ENCODE measurements around the gene DUOXA2. TPM values are rescaled to one million over a fixed set of nuclear protein-coding genes. Genes with fewer than 3 reads are reported as not detected.

DUOXA2 gene
- total RNA-seq, 4 donors from 2014 or later, result 0.49 to 0.62 TPM; not detected in 2

- peaks cover 66% of the 10 kb centered on the region for H3K27me3 ChIP-seq
- no peak overlapping the region for H3K4me3 ChIP-seq
- H3K4me1 ChIP-seq, result peaks cover 0 to 7% (median 0%) of the 10 kb centered on the region in 3 donors
- no peak for TF ChIP-seq POLR2AphosphoS5 (IDR thresholded peaks at IDR 0.05)
- TF ChIP-seq CTCF (IDR thresholded peaks at IDR 0.05), result no peak
- no peak for TF ChIP-seq POLR2A (IDR thresholded peaks at IDR 0.05)
- TF ChIP-seq EP300 (IDR thresholded peaks at IDR 0.05), result no peak
- H3K9me3 ChIP-seq, result no peaks in the 10 kb centered on the region
- H3K27ac ChIP-seq, result no peak overlapping the region
- H3K36me3 ChIP-seq, result no peaks in the 10 kb centered on the region
- 88 to 100% methylated on average over 3 of the region's 6 CpGs for WGBS, 2 donors (ENCODE audit: low coverage in 1 of 2)
- no peak for ATAC-seq
These were observed 25.6 kb downstream of the DUOXA2 start for GRCh38 chr15:45139770-45140169.

GRCh38 chr15:45140557-45141250, 26.6 kb downstream of the DUOXA2 start:
- TF ChIP-seq POLR2AphosphoS5 (IDR thresholded peaks at IDR 0.05) (no peak), POLR2A (IDR thresholded peaks at IDR 0.05) (no peak), CTCF (IDR thresholded peaks at IDR 0.05) (no peak), EP300 (IDR thresholded peaks at IDR 0.05) (no peak)
- WGBS, 2 donors (ENCODE audit: low coverage in 1 of 2), result 83 to 86% methylated on average over 2 to 5 of the region's 10 CpGs

GRCh38 chr15:45141386-45141785, 27.3 kb downstream of the DUOXA2 start:
- Histone ChIP-seq H3K9me3 (no peaks in the 10 kb centered on the region), H3K4me1 (no peaks in the 10 kb centered on the region), H3K27ac (no peak overlapping the region), H3K36me3 (no peaks in the 10 kb centered on the region), H3K4me3 (no peak overlapping the region), H3K27me3 (peaks cover 54% of the 10 kb centered on the region)
- WGBS, 2 donors (ENCODE audit: low coverage in 1 of 2), result 72% methylated on average over 2 of the region's 5 CpGs; no CpG with 5 or more reads in 1 of the 2 donors
- TF ChIP-seq POLR2A (IDR thresholded peaks at IDR 0.05), result no peak
- no peak for TF ChIP-seq POLR2AphosphoS5 (IDR thresholded peaks at IDR 0.05)
- no peak for TF ChIP-seq EP300 (IDR thresholded peaks at IDR 0.05)
- TF ChIP-seq CTCF (IDR thresholded peaks at IDR 0.05), result no peak
- ATAC-seq, result no peak

More at GRCh38 chr15:45140557-45141250, 26.6 kb downstream of the DUOXA2 start:
- no peaks in the 10 kb centered on the region for H3K36me3 ChIP-seq
- no peak overlapping the region for H3K4me3 ChIP-seq
- H3K4me1 ChIP-seq, result no peaks in the 10 kb centered on the region
- H3K9me3 ChIP-seq, result no peaks in the 10 kb centered on the region
- no peak for ATAC-seq
- peaks cover 60% of the 10 kb centered on the region for H3K27me3 ChIP-seq
- no peak overlapping the region for H3K27ac ChIP-seq

GRCh38 chr15:45143056-45143455, 28.9 kb downstream of the DUOXA2 start:
- no peaks in the 10 kb centered on the region for H3K4me1 ChIP-seq
- no CpG with 5 or more reads among the region's 7 CpGs for WGBS, 2 donors (ENCODE audit: low coverage in 1 of 2)
- no peak overlapping the region for H3K27ac ChIP-seq
- H3K27me3 ChIP-seq, result peaks cover 39% of the 10 kb centered on the region
- no peak overlapping the region for H3K4me3 ChIP-seq
- H3K36me3 ChIP-seq, result no peaks in the 10 kb centered on the region
- no peak for TF ChIP-seq POLR2A (IDR thresholded peaks at IDR 0.05)
- no peak for TF ChIP-seq POLR2AphosphoS5 (IDR thresholded peaks at IDR 0.05)
- TF ChIP-seq EP300 (IDR thresholded peaks at IDR 0.05), result no peak
- TF ChIP-seq CTCF (IDR thresholded peaks at IDR 0.05), result no peak
- no peaks in the 10 kb centered on the region for H3K9me3 ChIP-seq
- ATAC-seq, result no peak

GRCh38 chr15:45143946-45144345, 29.8 kb downstream of the DUOXA2 start:
- no peak for TF ChIP-seq POLR2AphosphoS5 (IDR thresholded peaks at IDR 0.05)
- no peak for TF ChIP-seq EP300 (IDR thresholded peaks at IDR 0.05)
- TF ChIP-seq CTCF (IDR thresholded peaks at IDR 0.05), result no peak
- no peak for TF ChIP-seq POLR2A (IDR thresholded peaks at IDR 0.05)
- H3K9me3 ChIP-seq, result no peaks in the 10 kb centered on the region
- WGBS, 2 donors (ENCODE audit: low coverage in 1 of 2), result 83% methylated on average over 6 of the region's 11 CpGs; no CpG with 5 or more reads in 1 of the 2 donors
- H3K4me3 ChIP-seq, result no peak overlapping the region
- peaks cover 30% of the 10 kb centered on the region for H3K27me3 ChIP-seq
- no peaks in the 10 kb centered on the region for H3K4me1 ChIP-seq
- H3K27ac ChIP-seq, result no peak overlapping the region
- no peak for ATAC-seq
- no peaks in the 10 kb centered on the region for H3K36me3 ChIP-seq

All from gastroesophageal sphincter (tissue), 4 donors.